H1 (cell line): ENCODE measurements around the gene KRTAP10-7. TPM values are rescaled to one million over a fixed set of nuclear protein-coding genes. Genes with fewer than 3 reads are reported as not detected.

Source experiments
- CTCF ChIA-PET: fragments of 300-600 bp; sonication (Branson Sonifier 250); formaldehyde crosslinking; loops from one replicate; lab custom pipeline; 2021; ENCODE audit not compliant: partially characterized antibody; lab: Charles Lee
- POLR2A ChIA-PET: fragments of 300-600 bp; sonication (Branson Sonifier 250); formaldehyde crosslinking; loops from one replicate; lab custom pipeline; 2021; ENCODE audit warnings: inconsistent platforms; ENCODE audit not compliant: partially characterized antibody; lab: Charles Lee
- DNase-seq, 2 experiments: peaks; one replicate each; pipeline versions ENCODE4 v3.0.0 to v3.0.0-alpha.2; 2010 to 2022; ENCODE audit warnings: low spot score in 2 of 2, low read depth in 1 of 2, mixed read lengths in 1 of 2
- FAIRE-seq: peaks from 2 replicates; lab custom pipeline; 2011; peaks lifted over from hg19 to GRCh38; lab: Jason Lieb, UNC
- H2AFZ ChIP-seq: 2 replicates; pipeline ENCODE4 v1.8.1; 2012; ENCODE audit warnings: low read length, inconsistent platforms
- H2AK5ac ChIP-seq: 2 replicates; pipeline ENCODE4 v1.6.1; 2013; ENCODE audit warnings: low read depth, low read length
- H2BK120ac ChIP-seq: replicated peaks from 2 replicates; pipeline ENCODE3; 2013; ENCODE audit warnings: low read depth, low read length, inconsistent platforms
- H2BK12ac ChIP-seq: 2 replicates; pipeline ENCODE4 v1.6.1; 2013; ENCODE audit warnings: low read depth, low read length
- H2BK15ac ChIP-seq: 2 replicates; pipeline ENCODE4 v1.6.1; 2013; ENCODE audit warnings: low read length
- H2BK20ac ChIP-seq: 2 replicates; pipeline ENCODE4 v1.6.1; 2013; ENCODE audit warnings: low read length
- H2BK5ac ChIP-seq: 2 replicates; pipeline ENCODE4 v1.6.1; 2013; ENCODE audit warnings: low read depth, low read length
- H3K14ac ChIP-seq: 2 replicates; pipeline ENCODE4 v1.6.1; 2013; ENCODE audit warnings: inconsistent platforms; ENCODE audit not compliant: insufficient read length
- H3K18ac ChIP-seq: 2 replicates; pipeline ENCODE4 v1.6.1; 2013; ENCODE audit warnings: low read length; ENCODE audit errors: extremely low read depth
- H3K23ac ChIP-seq: 2 replicates; pipeline ENCODE4 v1.6.1; 2013; ENCODE audit warnings: inconsistent platforms; ENCODE audit not compliant: insufficient read length
- H3K23me2 ChIP-seq: 2 replicates; pipeline ENCODE4 v1.6.1; 2013; ENCODE audit warnings: low read depth, low read length
- H3K27ac ChIP-seq: 2 replicates; pipeline ENCODE4 v1.6.1; 2011; ENCODE audit warnings: low read depth, low read length, inconsistent platforms
- H3K27me3 ChIP-seq, 4 experiments: replicated peaks in 1 of 4; 1 replicate in 1 of 4; 2 replicates in 3 of 4; pipeline versions ENCODE4 v1.6.1 to v1.8.1; 2011 to 2013; ENCODE audit warnings: low read length in 3 of 4, mild to moderate bottlenecking in 3 of 4, inconsistent platforms in 2 of 4, mixed read lengths in 2 of 4, moderate library complexity in 1 of 4; ENCODE audit not compliant: control insufficient read depth in 3 of 4, insufficient read depth in 3 of 4; ENCODE audit errors: extremely low read depth in 1 of 4
- H3K36me3 ChIP-seq, 4 experiments: 2 replicates each; pipeline versions ENCODE4 v1.6.1 to v1.8.1; 2011 to 2013; ENCODE audit warnings: mild to moderate bottlenecking in 4 of 4, low read length in 3 of 4, moderate library complexity in 2 of 4, control low read depth in 1 of 4, inconsistent platforms in 1 of 4; ENCODE audit not compliant: insufficient read depth in 4 of 4, control insufficient read depth in 2 of 4
- H3K4ac ChIP-seq: replicated peaks from 2 replicates; pipeline ENCODE3; 2013; ENCODE audit warnings: low read length, low read depth, mixed read lengths, inconsistent platforms; ENCODE audit not compliant: insufficient read length
- H3K4me1 ChIP-seq, 4 experiments: replicated peaks in 1 of 4; 1 replicate in 1 of 4; 2 replicates in 3 of 4; pipeline versions ENCODE4 v1.6.1 to v1.8.1; 2011 to 2013; ENCODE audit warnings: low read length in 3 of 4, inconsistent platforms in 2 of 4, mixed read lengths in 1 of 4; ENCODE audit not compliant: insufficient read depth in 4 of 4, control insufficient read depth in 3 of 4
- H3K4me2 ChIP-seq, 2 experiments: 2 replicates each; pipeline versions ENCODE4 v1.6.1 to v1.8.1; 2011 to 2013; ENCODE audit warnings: low read depth in 2 of 2, low read length in 2 of 2, control low read depth in 1 of 2, inconsistent platforms in 1 of 2, mild to moderate bottlenecking in 1 of 2; ENCODE audit not compliant: insufficient read depth in 1 of 2
- H3K4me3 ChIP-seq, 4 experiments: fragments of 200-600, 300-600 bp in 1 of 4; sonication (generic), shearing (Covaris generic), sonication (Bioruptor Twin) in 1 of 4; 2 replicates each; pipeline versions ENCODE4 v1.5.1 to v1.8.1; 2011 to 2016; ENCODE audit warnings: low read length in 4 of 4, low read depth in 3 of 4, control low read depth in 2 of 4, inconsistent platforms in 2 of 4, mild to moderate bottlenecking in 2 of 4, mixed read lengths in 1 of 4, moderate library complexity in 1 of 4; ENCODE audit not compliant: insufficient read depth in 2 of 4; ENCODE audit errors: extremely low read depth in 1 of 4
- H3K56ac ChIP-seq: replicated peaks from 2 replicates; pipeline ENCODE3; 2013; ENCODE audit warnings: low read depth, mild to moderate bottlenecking, mixed read lengths, low read length, inconsistent platforms; ENCODE audit not compliant: insufficient read length
- H3K79me1 ChIP-seq: 2 replicates; pipeline ENCODE4 v1.6.1; 2013; ENCODE audit warnings: low read depth, low read length, control low read depth
- H3K79me2 ChIP-seq, 2 experiments: 2 replicates each; pipeline versions ENCODE4 v1.6.1 to v1.8.1; 2012 to 2013; ENCODE audit warnings: low read length in 2 of 2, mild to moderate bottlenecking in 2 of 2, inconsistent platforms in 1 of 2; ENCODE audit not compliant: insufficient read depth in 2 of 2, control insufficient read depth in 1 of 2
- H3K9ac ChIP-seq, 4 experiments: replicated peaks in 1 of 4; 1 replicate in 1 of 4; 2 replicates in 3 of 4; pipeline versions ENCODE4 v1.6.1 to v1.8.1; 2011 to 2013; ENCODE audit warnings: low read depth in 3 of 4, low read length in 3 of 4, control low read depth in 2 of 4, mild to moderate bottlenecking in 2 of 4, moderate library complexity in 2 of 4, inconsistent platforms in 1 of 4; ENCODE audit errors: extremely low read depth in 1 of 4
- H3K9me3 ChIP-seq, 2 experiments: 2 replicates each; pipeline versions ENCODE4 v1.6.1 to v1.8.1; 2012 to 2013; ENCODE audit warnings: mild to moderate bottlenecking in 2 of 2, moderate library complexity in 2 of 2, control low read depth in 1 of 2, inconsistent platforms in 1 of 2, low read depth in 1 of 2, low read length in 1 of 2, mixed read lengths in 1 of 2; ENCODE audit not compliant: insufficient read depth in 2 of 2
- H4K20me1 ChIP-seq, 2 experiments: replicated peaks in 1 of 2; 2 replicates each; pipeline versions ENCODE3 to v1.8.1; 2011 to 2013; ENCODE audit warnings: inconsistent platforms in 2 of 2, low read length in 2 of 2, mild to moderate bottlenecking in 1 of 2; ENCODE audit not compliant: insufficient read depth in 2 of 2, control insufficient read depth in 1 of 2
- H4K5ac ChIP-seq: 2 replicates; pipeline ENCODE4 v1.6.1; 2013; ENCODE audit warnings: low read length, low read depth, mixed read lengths, inconsistent platforms; ENCODE audit not compliant: insufficient read length
- H4K8ac ChIP-seq: 2 replicates; pipeline ENCODE4 v1.8.0; 2013; ENCODE audit warnings: mild to moderate bottlenecking, moderate library complexity, low read length, inconsistent platforms; ENCODE audit not compliant: insufficient read depth; ENCODE audit errors: extremely low read depth
- H4K91ac ChIP-seq: replicated peaks from 2 replicates; pipeline ENCODE3; 2013; ENCODE audit warnings: low read length, mixed read lengths, inconsistent platforms; ENCODE audit not compliant: insufficient read length
- BRCA1 ChIP-seq: IDR thresholded peaks from 2 replicates; pipeline ENCODE4 v1.6.1; 2012; ENCODE audit warnings: low read depth, low read length, improper control_type of control experiment
- EP300 ChIP-seq, 2 experiments: IDR thresholded peaks; 1 replicate in 1 of 2; 2 replicates in 1 of 2; pipeline ENCODE4 v1.6.1; 2011 to 2012; ENCODE audit warnings: low read depth in 2 of 2, low read length in 2 of 2, mild to moderate bottlenecking in 2 of 2, borderline replicate concordance in 1 of 2, inconsistent platforms in 1 of 2, moderate library complexity in 1 of 2
- POLR2A ChIP-seq, 2 experiments: IDR thresholded peaks; 1 replicate in 1 of 2; 2 replicates in 1 of 2; pipeline ENCODE4 v1.6.1; 2011; ENCODE audit warnings: low read depth in 2 of 2, low read length in 2 of 2, mild to moderate bottlenecking in 2 of 2; ENCODE audit errors: control extremely low read depth in 1 of 2
- POU5F1 ChIP-seq: IDR thresholded peaks from 2 replicates; pipeline ENCODE4 v1.6.1; 2011; ENCODE audit warnings: low read depth, mild to moderate bottlenecking, low read length, moderate library complexity
- RBBP5 ChIP-seq: IDR thresholded peaks from 2 replicates; pipeline ENCODE4 v1.7.1; 2012; ENCODE audit warnings: low read depth, mild to moderate bottlenecking, inconsistent platforms, low read length, moderate library complexity, borderline replicate concordance
- RFX5 ChIP-seq: IDR thresholded peaks from 2 replicates; pipeline ENCODE4 v1.6.1; 2011; ENCODE audit warnings: low read depth, low read length, improper control_type of control experiment, borderline replicate concordance
- TCF12 ChIP-seq: IDR thresholded peaks from 2 replicates; pipeline ENCODE4 v1.6.1; 2011; ENCODE audit warnings: low read depth, mild to moderate bottlenecking, low read length
- WGBS, 2 experiments: shearing (Covaris generic) in 1 of 2; methylation state at CpG; one replicate each; pipeline versions ENCODE4 v1.1.6 to v1.1.7; 2013 to 2015; ENCODE audit warnings: low lambda C conversion rate in 2 of 2, mixed read lengths in 2 of 2, inconsistent platforms in 1 of 2, low coverage in 1 of 2, missing lambda C conversion rate in 1 of 2; ENCODE audit not compliant: insufficient replicate concordance in 2 of 2, insufficient coverage in 1 of 2, insufficient read length in 1 of 2; ENCODE audit errors: extremely low coverage in 1 of 2, missing lambda C conversion rate in 1 of 2; 5-methylcytosine and 5-hydroxymethylcytosine counted together
- polyA plus RNA-seq, 7 experiments: library from polyadenylated mRNA; depleted of rRNA in 3 of 7; stranded (reverse) in 5 of 7; unstranded in 2 of 7; fragments of >200 nt in 5 of 7; fragments of 200-250 nt in 2 of 7; gene quantifications; 1 replicate in 5 of 7; 2 replicates in 1 of 7; 4 replicates in 1 of 7; pipeline versions ENCODE4 v1.2.1 to v1.2.3, GENCODE V29; 2011 to 2013; ENCODE audit warnings: missing spikeins in 2 of 7, mixed read lengths in 2 of 7
- total RNA-seq: library from RNA; stranded (reverse); fragmentation: NEBNext Ultra II Directional; extraction: Animal tissue kit (Norgen Biotek cat#: 25700); gene quantifications from 2 replicates; pipeline ENCODE4 v1.2.1, GENCODE V29; 2021
- TF ChIP-seq, protein P1 (sequence below): IDR thresholded peaks from 2 replicates; pipeline ENCODE4 v1.6.1; 2011; ENCODE audit warnings: low read length, improper control_type of control experiment

KRTAP10-7 gene
- total and polyA plus RNA-seq, 2 of the 8 experiments (the other 6 are each of a cell fraction or from before 2014, with no cell fraction given), result not detected

DNA sequence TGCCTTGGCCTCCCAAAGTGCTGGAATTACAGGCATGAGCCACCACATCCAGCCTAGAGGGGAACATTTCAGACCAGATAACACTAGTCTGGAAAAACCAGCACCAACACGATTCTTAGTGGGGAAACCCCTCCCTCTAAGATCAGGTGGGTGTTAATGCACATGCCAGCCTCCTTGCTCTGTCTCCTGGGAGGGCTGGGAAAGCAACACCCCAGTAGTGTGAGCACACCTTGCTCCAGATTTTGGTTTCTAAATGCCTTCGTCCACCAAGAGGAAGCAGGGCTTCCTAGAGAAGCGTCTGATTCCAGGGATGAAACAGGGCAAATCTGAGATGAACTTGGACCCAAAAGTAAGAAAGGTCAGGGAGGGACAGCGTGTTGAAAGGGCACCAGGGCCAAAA lies 29.1 kb upstream of the KRTAP10-7 start:
- Histone ChIP-seq H3K4me1 (peaks cover 0 to 11% (median 0%) of the 10 kb centered on the region in 4 experiments; a peak in 1 of 7 replicates), H3K79me2 (no peaks in the 10 kb centered on the region), H2AK5ac (no peak overlapping the region), H3K27ac (no peak overlapping the region), H2BK15ac (no peak overlapping the region), H4K5ac (no peak overlapping the region), H4K91ac (no peak overlapping the region), H2BK5ac (no peak overlapping the region), H3K36me3 (no peaks in the 10 kb centered on the region), H3K23me2 (no peaks in the 10 kb centered on the region; the same call in 1 of the 2 replicates), H3K23ac (no peak overlapping the region), H3K4ac (no peak overlapping the region), H3K9me3 (peaks cover 7 to 13% of the 10 kb centered on the region in 2 experiments; a peak in 3 of 4 replicates), H3K56ac (no peak overlapping the region), H3K79me1 (no peaks in the 10 kb centered on the region), H3K4me3 (no peak overlapping the region), H3K4me2 (no peak overlapping the region), H3K14ac (no peak overlapping the region), H2AFZ (no peak overlapping the region), H2BK120ac (no peak overlapping the region), H3K18ac (no peak overlapping the region), H3K9ac (no peak overlapping the region), H3K27me3 (no peaks in the 10 kb centered on the region; a peak in 1 of 7 replicates), H4K8ac (no peak overlapping the region; the same call in 1 of the 2 replicates), H4K20me1 (no peaks in the 10 kb centered on the region), H2BK12ac (no peak overlapping the region), H2BK20ac (no peak overlapping the region)
- no peak for TF ChIP-seq EP300 (IDR thresholded peaks at IDR 0.05; ENCODE audit: borderline replicate concordance in 1 of 2, low read depth in 2 of 2, low read length in 2 of 2)
- TF ChIP-seq RFX5, result no peak
- no peak for TF ChIP-seq TCF12
- TF ChIP-seq, protein P1, sequence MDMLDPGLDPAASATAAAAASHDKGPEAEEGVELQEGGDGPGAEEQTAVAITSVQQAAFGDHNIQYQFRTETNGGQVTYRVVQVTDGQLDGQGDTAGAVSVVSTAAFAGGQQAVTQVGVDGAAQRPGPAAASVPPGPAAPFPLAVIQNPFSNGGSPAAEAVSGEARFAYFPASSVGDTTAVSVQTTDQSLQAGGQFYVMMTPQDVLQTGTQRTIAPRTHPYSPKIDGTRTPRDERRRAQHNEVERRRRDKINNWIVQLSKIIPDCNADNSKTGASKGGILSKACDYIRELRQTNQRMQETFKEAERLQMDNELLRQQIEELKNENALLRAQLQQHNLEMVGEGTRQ, result no peak
- no peak for TF ChIP-seq POLR2A (IDR thresholded peaks at IDR 0.05; ENCODE audit: control extremely low read depth in 1 of 2, low read depth in 2 of 2, low read length in 2 of 2)
- TF ChIP-seq RBBP5, result no peak
- TF ChIP-seq POU5F1, result no peak
- no peak for TF ChIP-seq BRCA1
- DNase-seq (no peak), FAIRE-seq (no peak)
- WGBS, 2 experiments, result 73% methylated on average over 4 of the region's 4 CpGs; no CpG with 5 or more reads in 1 of the 2 experiments
- POLR2A ChIA-PET, result interaction anchor here (1.1 kb wide), 1 partner anchor 21 kb away, joined by 4 read pairs; no protein-coding TSS in a partner anchor
- CTCF ChIA-PET, result interaction anchor here (0.9 to 1.1 kb wide), 2 partner anchors 18 to 116 kb away, joined by 3 read pairs; no protein-coding TSS in a partner anchor
